HepG2 (cell line): ENCODE measurements around the gene PTPN14. TPM values are rescaled to one million over a fixed set of nuclear protein-coding genes. Genes with fewer than 3 reads are reported as not detected.

ENCODE experiments used
- ATAC-seq: fragments of 200-7000 bp; cut with Tn5 transposase; 3 replicates; pipeline ENCODE4 v1.9.1; 2020; ENCODE audit warnings: mild to moderate bottlenecking, moderate library complexity
- BruUV-seq: library from RNA; stranded (reverse); fragments of 400-500 nt; replicated peaks from 2 replicates; lab custom pipeline; 2021; lab: Mats Ljungman, UMichigan
- CTCF ChIA-PET: fragments of 300-600 bp; formaldehyde crosslinking; extraction: SDS; loops from one replicate; lab custom pipeline; 2021; ENCODE audit warnings: low total read pairs, inconsistent platforms, low intra/inter-chr PET ratio; lab: Yijun Ruan, JAX
- POLR2A ChIA-PET: fragments of 350-600 bp; sonication (Branson Sonifier 250); formaldehyde crosslinking; loops from one replicate; lab custom pipeline; 2020; ENCODE audit warnings: antibody characterized with exemption, inconsistent platforms; lab: Yijun Ruan, JAX
- DNase-seq: peaks from one replicate; pipeline ENCODE4 v3.0.0-alpha.2; 2015; ENCODE audit warnings: low spot score
- FAIRE-seq: peaks from 3 replicates; lab custom pipeline; 2011; peaks lifted over from hg19 to GRCh38; lab: Jason Lieb, UNC
- H2AFZ ChIP-seq: one replicate; pipeline ENCODE4 v1.6.1; 2011; ENCODE audit warnings: low read length, inconsistent platforms
- H3K27ac ChIP-seq: fragments of 300-600 bp; 3 replicates; pipeline ENCODE4 v1.8.0; 2011; ENCODE audit warnings: mixed run types, mild to moderate bottlenecking, mixed read lengths, low read length, inconsistent platforms; ENCODE audit not compliant: insufficient read depth; ENCODE audit errors: extremely low read length
- H3K27me3 ChIP-seq, 2 experiments: fragments of 200-600 bp in 1 of 2; 2 replicates in 1 of 2; 3 replicates in 1 of 2; pipeline versions ENCODE4 v1.6.0 to v1.8.0; 2011; ENCODE audit warnings: low read length in 2 of 2, mild to moderate bottlenecking in 2 of 2, moderate library complexity in 2 of 2, inconsistent platforms in 1 of 2; ENCODE audit not compliant: insufficient read depth in 2 of 2, control insufficient read depth in 1 of 2
- H3K36me3 ChIP-seq, 2 experiments: fragments of 200-600 bp in 1 of 2; replicated peaks in 1 of 2; 2 replicates in 1 of 2; 3 replicates in 1 of 2; pipeline versions ENCODE4 v1.5.1 to v1.8.0; 2011; ENCODE audit warnings: low read length in 2 of 2, inconsistent platforms in 1 of 2; ENCODE audit not compliant: insufficient read depth in 2 of 2, control insufficient read depth in 1 of 2
- H3K4me1 ChIP-seq: 2 replicates; pipeline ENCODE4 v1.5.1; 2012; ENCODE audit warnings: low read length, inconsistent platforms; ENCODE audit not compliant: insufficient read depth
- H3K4me2 ChIP-seq: 2 replicates; pipeline ENCODE4 v1.6.0; 2011; ENCODE audit warnings: low read depth, low read length, inconsistent platforms
- H3K4me3 ChIP-seq, 3 experiments: fragments of 200-600 bp in 1 of 3; sonication (generic), shearing (Covaris generic) in 1 of 3; replicated peaks in 1 of 3; 2 replicates each; pipeline ENCODE4 v1.5.1; 2011 to 2016; ENCODE audit warnings: low read length in 3 of 3, inconsistent platforms in 2 of 3, low read depth in 2 of 3, mild to moderate bottlenecking in 2 of 3, control low read depth in 1 of 3, mixed read lengths in 1 of 3; ENCODE audit not compliant: insufficient read depth in 1 of 3
- H3K79me2 ChIP-seq: one replicate; pipeline ENCODE4 v1.6.1; 2011; ENCODE audit warnings: low read length, inconsistent platforms; ENCODE audit not compliant: insufficient read depth
- H3K9ac ChIP-seq: 2 replicates; pipeline ENCODE4 v1.6.0; 2011; ENCODE audit warnings: mild to moderate bottlenecking, low read depth, low read length, inconsistent platforms; ENCODE audit not compliant: insufficient read depth
- H3K9me3 ChIP-seq: 2 replicates; pipeline ENCODE4 v1.5.1; 2012; ENCODE audit warnings: mild to moderate bottlenecking, low read length
- H4K20me1 ChIP-seq: 2 replicates; pipeline ENCODE4 v1.6.0; 2011; ENCODE audit warnings: inconsistent platforms, mild to moderate bottlenecking, low read length, moderate library complexity; ENCODE audit not compliant: insufficient read depth
- AKAP8 ChIP-seq: sonication (generic); formaldehyde crosslinking; IDR thresholded peaks from 2 replicates; pipeline ENCODE4 v1.5.1; 2020; ENCODE audit warnings: mild to moderate bottlenecking, missing genetic modification reagents
- CERS6 ChIP-seq: sonication (generic); formaldehyde crosslinking; IDR thresholded peaks from 2 replicates; pipeline ENCODE4 v1.5.0; 2020; ENCODE audit warnings: missing genetic modification reagents
- FOSL1 ChIP-seq: sonication (generic); formaldehyde crosslinking; IDR thresholded peaks from 2 replicates; pipeline ENCODE4 v1.9.0; 2021; ENCODE audit warnings: missing genetic modification reagents, borderline replicate concordance
- FOXJ3 ChIP-seq: sonication (generic); formaldehyde crosslinking; IDR thresholded peaks from 2 replicates; pipeline ENCODE4 v1.4.0; 2020; ENCODE audit warnings: missing genetic modification reagents, mild to moderate bottlenecking, borderline replicate concordance
- GTF3A ChIP-seq: sonication (generic); formaldehyde crosslinking; conservative IDR thresholded peaks from 2 replicates; pipeline ENCODE4 v1.4.0; 2020; ENCODE audit warnings: mild to moderate bottlenecking, missing genetic modification reagents
- HOXA3 ChIP-seq: sonication (generic); formaldehyde crosslinking; IDR thresholded peaks from 2 replicates; pipeline ENCODE4 v1.5.0; 2020; ENCODE audit warnings: missing genetic modification reagents
- MIXL1 ChIP-seq: IDR thresholded peaks from 2 replicates; pipeline ENCODE4 v1.6.1; 2016
- MXD3 ChIP-seq: IDR thresholded peaks from 2 replicates; pipeline ENCODE4 v1.6.1; 2016; ENCODE audit warnings: mild to moderate bottlenecking, missing biosample characterization, missing genetic modification reagents
- NONO ChIP-seq, 2 experiments: fragments of 450-650 bp in 1 of 2; sonication (generic) in 1 of 2; formaldehyde crosslinking in 1 of 2; IDR thresholded peaks in 1 of 2; conservative IDR thresholded peaks in 1 of 2; 2 replicates each; pipeline versions ENCODE4 v1.6.1 to v1.8.0; 2017 to 2022; ENCODE audit warnings: mild to moderate bottlenecking in 1 of 2, missing genetic modification reagents in 1 of 2, moderate library complexity in 1 of 2
- POLR2AphosphoS5 ChIP-seq: IDR thresholded peaks from 2 replicates; pipeline ENCODE4 v1.6.1; 2012; ENCODE audit warnings: low read depth, low read length
- SOX6 ChIP-seq, 2 experiments: fragments of 450-650 bp in 1 of 2; sonication (generic) in 1 of 2; formaldehyde crosslinking in 1 of 2; IDR thresholded peaks; 2 replicates each; pipeline versions ENCODE4 v1.4.0 to v1.6.1; 2017 to 2020; ENCODE audit warnings: antibody characterized with exemption in 1 of 2, mild to moderate bottlenecking in 1 of 2, missing genetic modification reagents in 1 of 2
- SP140L ChIP-seq: sonication (generic); formaldehyde crosslinking; IDR thresholded peaks from 2 replicates; pipeline ENCODE4 v1.4.0; 2020; ENCODE audit warnings: missing genetic modification reagents, borderline replicate concordance
- TEAD3 ChIP-seq: optimal IDR thresholded peaks from 2 replicates; pipeline ENCODE3; 2016; ENCODE audit warnings: borderline replicate concordance
- ZNF274 ChIP-seq: sonication (generic); formaldehyde crosslinking; IDR thresholded peaks from 2 replicates; pipeline ENCODE4 v1.5.1; 2020; ENCODE audit warnings: mild to moderate bottlenecking, missing genetic modification reagents
- ZNF281 ChIP-seq: sonication (generic); formaldehyde crosslinking; IDR thresholded peaks from 2 replicates; pipeline ENCODE4 v1.4.0; 2020; ENCODE audit warnings: missing genetic modification reagents, borderline replicate concordance
- ZSCAN30 ChIP-seq: sonication (generic); formaldehyde crosslinking; IDR thresholded peaks from 2 replicates; pipeline ENCODE4 v1.5.0; 2020; ENCODE audit warnings: mild to moderate bottlenecking, missing genetic modification reagents
- WGBS: methylation state at CpG from one replicate; pipeline ENCODE4 v1.1.6; 2017; ENCODE audit warnings: low lambda C conversion rate; 5-methylcytosine and 5-hydroxymethylcytosine counted together
- in situ Hi-C: cut with HindIII; loops from 2 replicates; pipeline ENCODE4 v1.10.0; 2017; ENCODE audit warnings: low pct_unique_long_range_greater_than_20kb; ENCODE audit not compliant: extremely low pct_ligation_motif_present
- intact Hi-C: fragments of 100-400 bp; cut with micrococcal nuclease; formaldehyde crosslinking; loops from one replicate; pipeline ENCODE4 v1.10.0; 2022; ENCODE audit not compliant: unreplicated experiment
- polyA plus RNA-seq, 8 experiments: library from polyadenylated mRNA; depleted of rRNA in 3 of 8; stranded (reverse) in 7 of 8; unstranded in 1 of 8; fragments of >200 nt; fragmentation: Illumina TruSeq in 4 of 8; extraction: Trizol in 4 of 8; gene quantifications; 2 replicates each; pipeline versions ENCODE4 v1.2.1 to v1.2.3, GENCODE V29; 2011 to 2016; ENCODE audit warnings: low read depth in 4 of 8, missing spikeins in 1 of 8, mixed read lengths in 1 of 8; ENCODE audit not compliant: insufficient read depth in 1 of 8
- total RNA-seq, 5 experiments: library from RNA; depleted of rRNA; stranded (reverse); fragments of >200 nt; fragmentation: Illumina TruSeq; extraction: Trizol; gene quantifications; 2 replicates each; pipeline ENCODE4 v1.2.3, GENCODE V29; 2016; ENCODE audit warnings: low read depth in 1 of 5
- TF ChIP-seq, protein P1 (sequence below): IDR thresholded peaks from 2 replicates; pipeline ENCODE4 v1.6.1; 2016; ENCODE audit warnings: low read depth

Gene PTPN14
- total and polyA plus RNA-seq, 2 of the 13 experiments (the other 11 are each of a cell fraction or from before 2014, with no cell fraction given): 3.9 to 4.7 TPM

GRCh38 chr1:214506972-214507431 is 44.4 kb downstream of the PTPN14 start:
- POLR2A ChIA-PET: interaction anchor here (1.0 kb wide), 1 partner anchor 44 kb away, joined by 3 read pairs; no protein-coding TSS in a partner anchor
- Histone ChIP-seq H3K9me3 (no peaks in the 10 kb centered on the region), H3K4me3 (peak overlapping the region in 2 of 3 experiments; percentile 28 to 36; a peak in 2 of 6 replicates), H3K27ac (no peak overlapping the region), H3K27me3 (no peaks in the 10 kb centered on the region), H3K4me2 (peak overlapping the region; percentile 64), H3K4me1 (peaks cover 51% of the 10 kb centered on the region), H3K36me3 (no peaks in the 10 kb centered on the region), H3K79me2 (no peaks in the 10 kb centered on the region), H4K20me1 (no peaks in the 10 kb centered on the region), H2AFZ (no peak overlapping the region), H3K9ac (no peak overlapping the region)
- FAIRE-seq: peak; percentile 96
- BruUV-seq: no TSS peak
- intact Hi-C loops: loop anchor here (1.0 to 5.0 kb wide), 3 partner anchors 9 to 45 kb away; partner anchors contain the start of gene PTPN14
- CTCF ChIA-PET: no interaction called here
- in situ Hi-C loops: loop anchor here (5.0 kb wide), 1 partner anchor 45 kb away; the partner anchor contains the start of gene PTPN14
- peak; percentile 93 for DNase-seq
- peak; percentile 99 for ATAC-seq
- WGBS: 0% methylated on average over 2 of the region's 2 CpGs
- TF ChIP-seq GTF3A: no peak
- no peak for TF ChIP-seq ZSCAN30 (CRISPR knock-in tag)
- no peak for TF ChIP-seq POLR2AphosphoS5
- no peak for TF ChIP-seq NONO (IDR thresholded peaks at IDR 0.05)
- no peak for TF ChIP-seq NONO (CRISPR knock-in tag; conservative IDR thresholded peaks at IDR 0.05)
- no peak for TF ChIP-seq CERS6 (CRISPR knock-in tag)
- TF ChIP-seq ZNF281: peak; percentile 89; the same call in 1 of the 2 replicates
- TF ChIP-seq MXD3 (CRISPR knock-in tag): no peak
- TF ChIP-seq HOXA3 (CRISPR knock-in tag): no peak
- peak; percentile 82 for TF ChIP-seq TEAD3 (CRISPR knock-in tag)
- no peak for TF ChIP-seq AKAP8 (CRISPR knock-in tag)
- TF ChIP-seq SOX6 (IDR thresholded peaks at IDR 0.05): no peak
- TF ChIP-seq SOX6 (CRISPR knock-in tag; IDR thresholded peaks at IDR 0.05): peak; percentile 69; the same call in 1 of the 2 replicates
- TF ChIP-seq MIXL1 (CRISPR knock-in tag): 0 out of 2 replicates have a peak, but pooled peaks have one; percentile 48
- peak; percentile 27; the same call in 1 of the 2 replicates for TF ChIP-seq FOXJ3
- TF ChIP-seq, protein P1, sequence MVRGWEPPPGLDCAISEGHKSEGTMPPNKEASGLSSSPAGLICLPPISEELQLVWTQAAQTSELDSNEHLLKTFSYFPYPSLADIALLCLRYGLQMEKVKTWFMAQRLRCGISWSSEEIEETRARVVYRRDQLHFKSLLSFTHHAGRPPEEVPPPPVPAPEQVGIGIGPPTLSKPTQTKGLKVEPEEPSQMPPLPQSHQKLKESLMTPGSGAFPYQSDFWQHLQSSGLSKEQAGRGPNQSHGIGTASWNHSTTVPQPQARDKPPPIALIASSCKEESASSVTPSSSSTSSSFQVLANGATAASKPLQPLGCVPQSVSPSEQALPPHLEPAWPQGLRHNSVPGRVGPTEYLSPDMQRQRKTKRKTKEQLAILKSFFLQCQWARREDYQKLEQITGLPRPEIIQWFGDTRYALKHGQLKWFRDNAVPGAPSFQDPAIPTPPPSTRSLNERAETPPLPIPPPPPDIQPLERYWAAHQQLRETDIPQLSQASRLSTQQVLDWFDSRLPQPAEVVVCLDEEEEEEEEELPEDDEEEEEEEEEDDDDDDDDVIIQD: peak; percentile 69; the same call in 1 of the 2 replicates
- TF ChIP-seq SP140L: no peak
- TF ChIP-seq FOSL1 (CRISPR knock-in tag): peak; percentile 55; the same call in 1 of the 2 replicates
- TF ChIP-seq ZNF274 (CRISPR knock-in tag): no peak
